NK-92 (cell line): ENCODE data around the gene CKM.

Experiments
- DNase-seq: peaks from one replicate; lab custom pipeline; 2025; ENCODE audit not compliant: unreplicated experiment; lab: John Stamatoyannopoulos, UW

The CKM gene

DNA sequence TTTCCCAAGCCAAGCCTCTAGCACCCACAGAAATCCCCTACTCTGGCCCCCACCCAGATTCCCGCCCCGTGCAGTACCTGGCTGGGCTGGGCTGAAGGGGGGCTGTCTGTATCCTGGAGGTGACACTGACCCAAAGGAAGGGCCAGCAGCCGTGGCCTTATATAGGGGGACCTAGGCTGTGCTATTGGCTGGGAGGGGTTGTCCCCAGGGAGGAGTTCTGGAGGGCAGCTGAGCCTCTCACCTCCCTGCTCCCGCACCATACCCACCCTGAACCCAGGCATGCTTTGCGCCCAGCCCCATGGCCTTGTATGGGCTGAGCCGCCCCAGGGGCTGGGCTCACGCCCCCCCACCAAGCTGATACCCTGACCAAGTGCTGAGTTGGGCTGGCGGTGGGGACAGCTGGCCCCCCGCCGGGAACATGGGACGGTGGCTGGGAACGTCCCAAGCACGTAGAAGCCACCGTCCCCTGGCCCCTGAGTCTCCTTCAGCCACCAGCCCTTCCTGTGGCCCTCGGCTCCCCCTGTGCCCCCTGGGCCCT, at the start of gene CKM:
Gene CKM (minus strand): TSS at position 132 of the 538 bp plus-strand sequence. CDS start 3,162 bp downstream, outside the sequence.
- DNase-seq, result no peak

DNA sequence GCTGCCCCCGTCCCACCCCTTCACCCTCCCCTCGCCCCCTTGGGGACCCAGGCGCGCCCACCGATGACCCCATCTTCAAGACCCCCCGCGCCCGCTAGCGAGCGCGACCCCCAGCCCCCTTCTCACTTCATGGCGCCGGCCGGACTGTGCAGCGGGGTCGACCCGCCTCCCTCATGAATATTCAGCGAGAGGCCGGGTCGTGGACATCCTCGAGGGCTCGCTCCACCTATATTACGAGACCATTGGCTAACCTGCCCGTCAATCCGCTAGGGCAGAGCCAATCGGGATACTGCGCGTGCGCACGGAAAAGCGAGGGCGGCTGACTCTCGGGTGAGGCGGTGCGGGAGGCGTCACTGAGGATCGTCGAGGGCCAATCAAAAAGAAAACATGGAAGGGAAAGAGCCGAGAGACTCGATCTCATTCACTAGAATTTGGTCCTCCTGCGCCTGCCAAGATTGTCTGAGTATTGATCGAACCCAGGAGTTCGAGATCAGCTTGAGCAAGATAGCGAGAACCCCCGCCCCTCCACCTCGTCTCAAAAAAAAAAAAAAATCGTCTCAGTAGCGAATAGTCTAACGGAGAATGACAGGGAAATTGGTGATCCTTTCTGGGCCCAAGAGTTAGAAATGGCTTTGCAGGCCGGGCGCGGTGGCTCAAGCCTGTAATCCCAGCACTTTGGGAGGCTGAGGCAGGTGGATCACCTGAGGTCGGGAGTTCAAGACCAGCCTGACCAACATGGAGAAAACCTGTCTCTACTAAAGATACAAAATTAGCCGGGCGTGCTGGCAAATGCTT, 47.9 kb upstream of the CKM start, which contains the start of gene ERCC2:
Gene ERCC2 (minus strand): TSS at position 164 of the 795 bp plus-strand sequence. CDS start 33 bp downstream, at position 131.
- peak; percentile 90 for DNase-seq

DNA sequence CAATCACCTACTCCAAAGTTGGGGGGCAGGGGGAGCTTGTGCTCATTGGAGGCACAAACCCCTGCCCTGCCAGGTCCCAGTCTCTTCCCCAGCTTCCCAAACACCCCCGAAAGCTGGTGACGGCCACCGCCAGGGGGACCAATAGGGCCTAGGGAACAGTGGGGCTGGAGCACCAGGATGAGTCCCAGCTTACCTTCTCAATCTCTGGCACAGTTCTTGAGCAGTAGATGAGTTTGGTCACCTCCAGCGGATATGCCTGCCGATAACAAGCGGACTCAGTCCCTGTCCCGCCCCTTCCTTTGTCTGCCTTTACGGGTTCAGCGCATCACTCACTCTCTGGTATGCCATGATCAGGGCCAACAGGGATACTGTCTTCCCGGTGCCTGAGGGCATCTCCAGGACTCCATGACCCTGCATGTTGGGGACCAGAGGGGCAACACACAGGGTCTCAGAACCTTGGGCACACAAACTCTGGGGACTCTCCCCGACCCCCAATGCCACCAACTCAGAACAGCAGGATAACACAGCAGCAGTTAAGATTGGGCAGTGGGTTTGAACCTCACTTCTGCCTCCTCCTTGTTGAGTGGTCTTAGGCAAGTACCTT, 46.2 kb upstream of the CKM start:
- DNase-seq, result no peak

DNA sequence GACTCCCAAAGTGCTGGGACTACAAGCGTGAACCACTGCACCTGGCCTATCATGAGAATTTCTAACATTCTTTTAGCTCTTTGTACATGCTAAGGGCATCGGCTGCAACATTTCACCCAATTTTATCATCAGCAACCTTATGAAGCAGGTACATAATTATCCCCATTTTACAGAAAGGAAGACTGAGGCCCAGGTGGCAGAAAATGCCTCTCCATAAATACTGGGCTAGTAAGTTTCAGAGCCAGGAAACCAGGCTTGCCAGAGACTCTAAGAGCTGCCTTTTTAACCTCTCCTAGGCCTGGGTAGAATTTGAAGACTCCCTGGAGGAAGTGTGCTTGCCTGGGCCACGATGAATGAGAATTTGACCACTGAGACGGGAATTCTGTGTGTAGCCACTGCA, 45.5 kb upstream of the CKM start:
- no peak for DNase-seq

DNA sequence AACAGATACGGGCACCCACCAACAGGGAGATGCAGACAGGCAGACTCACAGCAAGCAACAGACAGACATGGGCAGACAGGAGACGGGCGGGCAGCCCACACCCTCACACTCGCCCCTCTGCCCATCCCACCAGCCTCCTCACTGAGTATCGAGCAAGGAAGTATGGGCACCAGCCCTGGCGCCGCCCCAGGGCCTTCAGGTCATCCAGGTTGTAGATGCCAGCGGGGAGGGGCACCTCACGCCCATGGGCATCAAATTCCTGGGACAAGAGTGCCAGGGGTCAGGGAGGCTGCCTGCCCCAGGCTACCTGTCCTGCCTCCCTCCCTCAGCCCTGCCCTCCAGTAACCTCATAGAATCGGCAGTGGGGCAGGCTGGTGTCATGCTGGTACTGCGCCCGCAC, 42.0 kb upstream of the CKM start:
- no peak for DNase-seq

DNA sequence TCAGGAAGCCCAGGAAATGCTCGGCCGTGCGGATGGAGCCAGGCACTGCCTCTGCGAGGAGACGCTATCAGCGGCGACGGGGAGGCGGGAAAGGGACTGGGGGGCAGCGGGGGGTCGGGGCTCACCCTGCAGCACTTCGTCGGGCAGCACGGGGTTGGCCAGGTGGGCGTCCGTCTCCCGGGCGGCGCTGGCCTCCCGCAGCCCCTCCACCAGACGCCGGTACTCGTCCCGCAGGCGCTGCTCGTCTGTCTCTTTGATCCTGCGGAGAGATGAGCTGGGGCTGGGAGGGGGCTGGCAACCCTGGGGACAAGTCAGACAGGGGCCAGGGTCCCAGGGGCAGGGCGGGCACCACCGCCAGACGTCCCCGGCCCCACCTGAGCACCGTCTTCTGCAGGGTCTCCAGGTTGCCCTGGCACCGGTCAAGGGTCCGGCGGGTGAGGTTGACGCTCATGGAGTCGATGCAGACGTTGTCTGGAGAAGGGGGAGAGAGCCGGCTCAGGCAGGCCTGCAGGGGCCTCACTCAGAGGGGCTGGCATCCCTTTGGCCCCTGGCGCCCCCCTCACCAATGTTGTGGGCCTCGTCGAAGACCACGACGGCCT, 41.3 kb upstream of the CKM start:
- no peak for DNase-seq

DNA sequence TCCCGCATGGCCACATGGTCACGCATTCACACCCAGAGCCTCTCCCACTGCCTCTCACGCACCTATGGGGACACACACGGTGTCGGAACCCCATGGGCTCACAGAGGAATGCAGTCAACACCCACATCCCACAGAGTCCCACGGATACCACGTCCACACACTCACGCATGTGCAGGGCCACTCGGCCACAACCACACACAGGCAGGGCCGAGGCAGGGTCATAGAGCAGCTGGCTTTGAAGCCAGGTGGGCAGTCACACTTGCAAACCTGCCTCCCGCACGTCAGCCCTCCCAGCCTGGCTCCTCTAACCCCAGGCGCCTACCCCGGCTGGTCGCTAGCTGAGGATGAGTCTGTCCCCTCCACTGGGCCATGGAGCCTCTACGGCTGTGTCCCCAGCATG, 39.6 kb upstream of the CKM start:
- no peak for DNase-seq

DNA sequence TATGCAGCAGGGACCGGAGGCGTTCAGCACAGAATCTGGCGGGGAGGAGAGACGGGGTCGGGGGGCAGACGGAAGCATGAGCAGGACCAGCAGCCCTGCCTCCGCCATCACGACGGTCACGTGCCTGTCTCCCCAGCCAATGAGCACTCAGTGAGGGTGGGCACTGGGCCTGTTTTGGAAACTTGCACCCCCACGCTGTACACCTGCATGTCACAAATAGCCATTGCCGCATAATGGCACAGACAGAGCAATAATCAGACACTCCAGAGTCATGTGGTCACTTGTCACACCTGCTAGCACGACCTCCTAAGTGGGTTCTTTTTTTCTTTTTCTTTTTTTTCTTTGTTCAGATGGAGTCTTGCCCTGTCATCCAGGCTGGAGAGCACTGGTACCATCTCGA, 38.9 kb upstream of the CKM start:
- no peak for DNase-seq

DNA sequence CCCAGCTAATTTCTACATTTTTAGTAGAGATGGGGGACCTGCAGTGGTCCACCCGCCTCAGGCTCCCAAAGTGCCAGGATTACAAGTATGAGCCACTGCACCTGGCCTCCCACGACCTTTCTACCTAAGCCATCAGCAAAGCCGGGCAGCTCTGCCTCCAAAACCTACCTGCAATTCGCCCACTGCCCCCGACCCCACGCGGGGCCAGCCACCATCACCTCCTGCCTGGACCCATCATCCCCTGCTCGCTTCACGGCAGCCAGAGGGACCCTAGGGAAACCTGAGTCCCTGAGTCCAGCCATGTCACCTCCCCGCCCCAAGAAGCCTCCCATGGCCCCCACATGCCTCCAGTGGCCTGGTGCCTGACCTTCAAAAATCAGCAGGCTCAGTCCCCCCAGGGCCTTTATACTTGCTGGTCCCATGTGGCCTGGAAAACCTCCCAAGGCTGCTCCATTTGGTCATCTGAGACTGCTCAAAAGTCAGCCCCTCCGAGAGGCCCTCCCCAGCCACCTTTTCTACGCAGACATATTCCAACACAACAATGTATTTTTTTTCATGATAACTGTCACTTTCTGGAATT, 35.6 kb upstream of the CKM start:
- DNase-seq, result no peak

DNA sequence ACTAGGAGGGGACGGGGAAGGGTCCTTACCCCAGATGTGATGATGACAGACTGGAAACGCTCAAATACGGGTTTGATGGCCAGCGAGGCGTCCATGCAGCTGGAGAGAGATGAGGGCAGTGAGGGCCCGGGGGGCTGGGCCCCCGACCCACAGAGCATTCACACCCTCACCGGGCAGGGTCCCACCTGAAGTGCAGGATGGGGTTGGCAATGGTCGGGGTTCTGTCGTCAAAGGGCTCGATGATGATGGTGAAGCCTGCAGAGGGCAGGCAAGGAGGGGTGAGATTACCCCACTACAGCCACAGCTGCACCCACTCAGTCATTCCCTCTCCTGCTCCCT, 34.7 kb upstream of the CKM start:
- DNase-seq, result no peak

DNA sequence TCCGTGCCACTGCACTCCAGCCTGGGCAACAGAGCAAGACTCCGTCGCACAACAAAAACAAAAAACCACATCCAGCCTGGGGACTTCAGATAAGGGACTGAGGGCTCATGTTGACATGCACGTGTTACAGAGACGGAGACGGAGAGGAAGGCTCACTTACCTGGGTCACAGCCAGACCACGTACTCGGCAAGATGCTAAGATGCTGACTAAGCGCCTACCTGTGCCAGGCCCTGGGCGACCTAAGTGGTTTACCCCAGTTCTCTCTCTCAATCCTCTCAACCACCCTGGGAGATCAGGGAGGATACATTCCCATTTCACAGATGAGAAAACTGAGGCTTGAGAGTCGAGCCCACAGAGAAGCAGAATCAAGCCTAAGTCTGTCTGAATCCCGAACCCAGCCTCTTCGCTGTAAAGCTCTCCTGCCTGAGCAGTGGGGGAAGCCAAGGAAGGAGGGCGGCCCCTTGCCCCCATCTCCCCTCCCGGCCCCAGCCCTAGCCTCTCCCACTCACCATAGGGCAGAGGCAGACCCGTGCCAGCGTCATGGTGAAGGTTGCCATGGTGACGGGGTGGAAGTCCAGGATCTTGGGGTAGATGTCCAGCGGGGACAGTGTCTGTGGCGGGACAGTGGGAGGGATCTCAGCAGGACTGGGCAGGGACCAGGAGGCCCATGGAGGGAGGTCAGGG, 34.2 kb upstream of the CKM start:
- no peak for DNase-seq

DNA sequence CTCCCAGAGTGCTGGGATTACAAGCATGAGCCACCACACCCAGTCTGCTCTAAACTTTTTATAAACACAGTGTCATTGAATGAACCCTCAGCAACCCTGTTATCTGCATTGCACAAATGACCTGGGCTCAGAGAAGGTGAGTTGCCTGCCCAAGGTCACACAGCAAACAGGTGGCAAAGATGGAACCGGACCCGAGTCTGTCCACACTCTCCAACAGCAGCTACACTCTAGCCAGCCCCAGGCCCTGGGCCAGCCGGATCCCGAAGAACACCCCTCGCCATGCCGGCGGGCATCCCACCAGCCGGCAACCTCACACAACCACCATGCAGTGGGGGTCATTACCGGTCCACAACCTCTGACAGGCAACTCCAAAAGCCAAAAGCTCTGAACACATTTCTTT, 33.2 kb upstream of the CKM start:
- no peak for DNase-seq

DNA sequence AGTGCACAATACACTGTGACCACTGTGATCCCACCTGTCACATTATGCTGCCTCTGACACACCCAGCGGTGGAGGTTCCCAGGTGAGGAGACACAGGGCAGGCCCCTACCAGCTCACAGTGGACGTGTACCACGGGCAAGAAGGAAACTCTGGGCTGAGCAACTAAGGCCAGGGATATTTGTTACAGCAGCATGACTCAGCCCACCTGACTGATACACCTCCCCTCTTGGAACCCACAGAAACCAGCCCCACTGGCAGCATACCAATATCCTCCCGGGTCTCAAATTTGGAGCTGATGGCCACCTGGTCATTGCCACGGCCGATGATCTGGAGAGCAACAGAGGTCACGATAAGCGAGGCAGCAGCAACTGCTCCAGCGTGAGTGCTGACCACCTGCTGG, 32.7 kb upstream of the CKM start:
- no peak for DNase-seq

DNA sequence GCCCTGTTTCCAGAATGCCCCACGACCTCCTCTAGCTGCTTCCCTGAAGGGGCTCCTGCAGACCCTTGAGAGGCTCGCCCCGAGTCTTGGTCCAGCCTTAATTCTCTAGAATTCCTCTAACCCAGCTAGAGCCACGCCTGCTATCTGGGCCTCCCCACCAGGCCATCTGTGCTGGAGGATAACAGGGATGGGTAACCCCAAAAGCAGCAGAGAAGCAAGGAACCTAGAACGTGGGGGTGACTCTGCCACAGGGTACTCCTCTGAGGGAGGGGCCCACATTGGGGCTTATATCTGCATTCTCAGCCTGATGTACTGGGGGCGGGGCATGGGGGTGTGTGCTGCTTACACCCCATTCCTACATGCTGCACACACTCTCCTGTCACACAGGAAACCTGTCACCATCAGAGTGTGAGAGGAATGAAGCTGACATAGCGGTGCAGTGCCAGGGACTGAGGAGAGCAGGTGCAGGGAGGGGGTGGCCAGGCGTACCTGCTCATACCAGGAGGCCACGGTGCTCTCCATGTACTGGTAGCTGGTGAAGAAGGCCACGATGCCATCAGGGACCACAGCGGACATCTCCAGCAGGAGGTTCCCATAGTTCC, 31.7 kb upstream of the CKM start:
- DNase-seq, result no peak

DNA sequence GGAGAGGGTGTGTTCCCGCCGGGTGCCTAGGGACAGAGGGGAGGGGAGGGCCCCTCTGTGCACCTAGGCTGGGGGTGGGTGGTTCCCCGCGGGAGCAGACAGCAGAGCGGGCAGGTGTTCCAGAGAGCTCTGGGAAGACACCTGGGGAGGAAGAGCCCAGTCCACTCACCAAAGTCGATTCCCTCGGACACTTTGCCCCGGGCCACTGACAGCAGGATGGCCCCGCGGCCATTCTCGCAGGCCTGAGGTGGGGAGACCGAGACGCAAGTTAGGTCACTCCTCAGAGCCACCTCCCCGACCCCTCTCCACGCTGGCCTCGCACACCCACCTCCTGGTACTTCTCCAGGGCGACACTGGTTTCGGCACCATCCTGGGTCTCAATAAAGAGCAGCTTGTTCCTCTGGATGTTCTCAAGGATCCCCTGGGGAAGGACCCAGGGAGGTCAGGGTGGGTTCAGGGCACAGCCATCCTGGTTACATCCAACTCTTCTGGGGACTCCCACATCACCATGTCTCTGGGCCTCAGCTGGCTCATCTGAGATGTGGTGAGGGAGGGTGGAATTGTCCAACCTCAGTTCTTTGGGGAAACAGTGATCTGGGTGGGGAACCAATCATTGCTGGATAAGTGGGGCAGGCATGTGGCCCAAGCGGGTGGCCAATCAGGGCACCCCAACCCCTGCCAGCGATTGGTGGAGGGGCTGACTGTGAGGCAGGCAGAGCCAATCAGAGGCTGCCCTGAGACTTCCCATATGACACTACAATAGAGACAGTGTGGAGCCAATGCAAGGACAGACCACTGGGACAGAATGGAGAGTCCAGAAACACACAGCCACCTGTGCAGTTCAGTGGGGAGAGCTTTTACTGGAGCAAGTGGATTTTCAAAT, 30.5 kb upstream of the CKM start:
- no peak for DNase-seq

DNA sequence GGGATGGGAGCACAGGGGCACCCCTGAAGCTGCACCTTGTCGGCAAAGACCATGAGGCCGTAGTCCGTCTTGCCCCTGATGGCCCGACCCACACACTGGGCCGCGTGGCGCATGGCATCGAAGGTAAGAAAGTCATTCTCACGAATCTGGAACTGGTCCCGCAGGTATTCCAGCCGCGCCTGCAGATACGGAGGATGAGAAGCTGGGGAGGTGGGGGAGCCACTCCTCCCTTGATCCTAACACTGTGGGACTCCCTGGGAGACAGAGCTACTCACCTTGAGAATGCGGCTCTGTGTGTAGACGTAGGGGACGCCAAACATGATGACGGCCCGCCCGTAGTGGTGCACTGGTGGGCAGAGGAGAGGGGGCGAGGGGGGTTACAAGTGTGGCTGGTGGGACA, 29.8 kb upstream of the CKM start:
- DNase-seq, result no peak

DNA sequence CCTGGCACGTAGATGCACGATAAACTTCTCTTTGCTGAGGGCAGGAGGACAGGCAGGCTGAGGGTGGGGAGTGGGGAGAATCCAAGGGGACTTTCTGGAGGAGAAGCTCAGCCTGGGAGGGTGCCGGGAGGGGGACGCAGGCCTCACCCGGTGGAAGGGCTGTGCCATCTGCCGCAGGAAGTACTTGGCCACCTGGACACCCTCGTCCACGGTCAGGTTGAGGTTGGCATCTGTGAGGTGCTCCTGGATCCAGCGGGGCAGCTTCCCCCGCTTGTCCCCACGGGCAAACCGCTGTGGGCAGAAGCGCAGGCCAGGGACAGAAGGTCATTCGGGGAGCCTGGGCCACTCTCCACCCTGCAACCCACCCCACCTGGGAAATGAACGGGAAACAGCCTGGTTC, 29.4 kb upstream of the CKM start:
- no peak for DNase-seq

DNA sequence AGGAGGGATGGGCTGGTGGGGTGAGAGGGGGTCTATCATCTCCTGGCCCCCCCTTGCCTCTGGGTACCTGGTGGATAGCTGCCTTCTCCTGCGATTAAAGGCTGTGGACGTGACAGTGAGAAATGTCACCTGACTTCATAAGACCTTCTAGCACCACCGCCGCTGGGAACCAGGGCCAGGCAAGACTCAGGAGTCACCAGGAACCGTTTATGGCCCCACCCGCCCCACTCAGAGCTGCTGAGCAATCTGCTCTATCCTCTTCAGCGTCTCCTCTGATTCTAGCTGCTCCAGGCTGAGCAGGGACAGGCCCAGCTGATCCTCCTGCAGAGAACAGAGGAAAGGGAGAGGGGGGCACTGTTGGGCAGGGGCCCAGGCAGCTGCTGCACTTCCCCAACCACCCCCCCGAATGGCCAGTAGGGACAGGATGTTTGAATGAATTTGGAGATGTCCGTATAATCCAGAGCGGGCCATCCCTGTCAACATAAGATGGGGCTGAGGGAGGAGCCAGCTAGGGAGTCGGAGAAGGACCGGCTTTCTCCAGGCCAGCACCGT, 28.8 kb upstream of the CKM start:
- no peak for DNase-seq

DNA sequence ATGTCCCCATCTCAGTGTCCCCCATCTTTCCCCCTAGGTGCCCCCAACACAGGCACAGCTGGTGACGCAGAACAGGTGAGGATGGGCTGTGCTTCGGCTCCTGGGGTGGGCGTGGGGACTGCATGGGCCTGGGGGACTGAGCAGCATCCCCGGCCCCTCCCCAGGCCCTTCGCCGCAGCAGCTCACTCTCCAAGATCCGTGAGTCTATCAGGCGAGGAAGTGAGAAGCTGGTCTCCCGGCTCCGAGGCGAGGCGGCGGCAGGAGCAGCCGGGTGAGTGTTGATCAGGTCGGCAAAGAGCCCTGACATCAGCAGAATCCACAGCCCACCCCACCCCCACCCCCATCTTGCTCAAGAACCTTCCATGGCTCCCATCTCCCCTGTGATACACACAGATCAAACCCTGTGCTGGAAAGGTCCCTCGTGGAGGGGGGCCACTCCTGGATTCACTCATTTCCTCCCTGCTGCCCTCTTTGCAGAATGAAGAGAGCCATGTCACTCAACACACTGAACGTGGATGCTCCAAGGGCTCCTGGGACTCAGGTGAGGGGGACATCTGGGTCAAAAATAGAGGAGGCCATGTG, 27.9 kb upstream of the CKM start:
- no peak for DNase-seq
